Astrocyte of the hippocampus (primary cell): Measurements from ENCODE around the gene MLYCD.
"Not testable (repeated sequence)": the region's sequence is repeated elsewhere in the genome, so short reads cannot be mapped to it uniquely, and the experiment has no call there.

Experiments used
- DNase-seq: peaks from one replicate; pipeline ENCODE4 v3.0.0; 2011; ENCODE audit warnings: low read depth, low spot score

MLYCD gene

GRCh38 chr16:83939266-83939855, 40.4 kb downstream of the MLYCD start:
- no peak for DNase-seq

GRCh38 chr16:83940119-83940518, 41.2 kb downstream of the MLYCD start:
- no peak for DNase-seq

GRCh38 chr16:83940630-83941378, 41.9 kb downstream of the MLYCD start:
- no peak for DNase-seq

GRCh38 chr16:83941546-83941945, 42.6 kb downstream of the MLYCD start:
- DNase-seq = not testable (repeated sequence)

- no peak for DNase-seq
These were observed 43.2 kb downstream of the MLYCD start for GRCh38 chr16:83942074-83942473.

- DNase-seq = no peak
These were observed 44.0 kb downstream of the MLYCD start for GRCh38 chr16:83942815-83943515.

- no peak for DNase-seq
These were observed 44.7 kb downstream of the MLYCD start for GRCh38 chr16:83943516-83944050.

GRCh38 chr16:83945587-83945986, 46.7 kb downstream of the MLYCD start:
- DNase-seq = no peak

- no peak for DNase-seq
These were observed 47.4 kb downstream of the MLYCD start for GRCh38 chr16:83946154-83946780.

GRCh38 chr16:83946781-83947566, 48.1 kb downstream of the MLYCD start:
- DNase-seq = no peak

GRCh38 chr16:83947642-83948234, 48.8 kb downstream of the MLYCD start:
- no peak for DNase-seq

- DNase-seq = no peak
These were observed 50.2 kb downstream of the MLYCD start for GRCh38 chr16:83948914-83949723.

GRCh38 chr16:83949724-83950001, 50.7 kb downstream of the MLYCD start:
- DNase-seq = no peak

GRCh38 chr16:83950862-83951399, 52.0 kb downstream of the MLYCD start:
- not testable (repeated sequence) for DNase-seq

GRCh38 chr16:83951544-83951943, 52.6 kb downstream of the MLYCD start:
- no peak for DNase-seq

- DNase-seq = no peak
These were observed 53.6 kb downstream of the MLYCD start for GRCh38 chr16:83952587-83952939.

GRCh38 chr16:83952940-83953795, 54.3 kb downstream of the MLYCD start, which contains the start of gene OSGIN1:
Gene OSGIN1 (plus strand): TSS chr16:83953240. CDS start chr16:83957672, 4,432 bp downstream.
- DNase-seq = peak; percentile 96

GRCh38 chr16:83953796-83954576, 55.1 kb downstream of the MLYCD start:
- peak; percentile 50 for DNase-seq
